M059J (cell line): ENCODE results near the gene ZNF804B. TPM values are rescaled to one million over a fixed set of nuclear protein-coding genes. Genes with fewer than 3 reads are reported as not detected.

ENCODE experiments used
- DNase-seq: peaks from one replicate; pipeline ENCODE4 v3.0.0-alpha.2; 2012; ENCODE audit warnings: low read depth
- total RNA-seq: library from RNA; depleted of rRNA; stranded (reverse); fragments of >200 nt; shearing (Covaris generic); gene quantifications from 2 replicates; pipeline ENCODE4 v1.2.3, GENCODE V29; 2014; rRNA removed

The ZNF804B gene
- total RNA-seq, 1 experiment from 2014 or later = not detected

DNA sequence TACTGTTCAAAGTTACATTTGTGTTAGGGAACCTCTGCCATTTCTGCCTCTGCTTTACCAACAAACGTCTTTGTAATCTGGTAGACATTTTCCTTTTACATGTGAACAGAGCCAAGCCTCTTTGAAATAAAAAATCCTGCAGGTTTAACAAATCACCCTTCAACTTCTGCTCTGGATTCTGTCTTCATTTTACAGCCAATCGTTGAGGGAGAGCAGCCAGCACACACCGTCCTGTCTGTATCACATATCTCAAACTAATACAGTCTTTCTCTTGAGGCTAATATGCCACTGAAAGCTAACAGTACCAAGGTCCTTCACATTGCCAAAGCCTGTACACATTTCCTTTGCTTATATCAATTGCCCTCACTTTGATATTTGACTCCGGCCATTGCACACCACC is 504.6 kb downstream of the ZNF804B start:
- DNase-seq = no peak

DNA sequence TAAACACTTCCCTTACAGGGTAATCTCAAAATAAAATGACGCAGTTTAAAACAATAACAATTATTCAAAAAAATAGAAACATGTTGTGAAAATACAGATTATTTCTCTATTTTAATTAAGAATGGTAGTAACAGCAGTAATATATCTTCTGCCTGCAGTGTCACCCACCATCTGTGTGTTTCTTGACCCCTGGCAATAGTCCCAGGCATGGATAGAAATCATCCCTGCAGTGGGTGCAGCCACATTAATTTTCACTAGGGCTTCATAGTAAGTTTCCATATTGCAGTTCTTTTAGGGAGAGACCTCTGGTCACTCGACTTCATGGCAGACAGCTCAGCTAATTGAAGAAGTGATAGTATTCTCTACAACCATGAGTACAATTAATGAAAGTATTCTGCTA is 506.1 kb downstream of the ZNF804B start:
- no peak for DNase-seq

DNA sequence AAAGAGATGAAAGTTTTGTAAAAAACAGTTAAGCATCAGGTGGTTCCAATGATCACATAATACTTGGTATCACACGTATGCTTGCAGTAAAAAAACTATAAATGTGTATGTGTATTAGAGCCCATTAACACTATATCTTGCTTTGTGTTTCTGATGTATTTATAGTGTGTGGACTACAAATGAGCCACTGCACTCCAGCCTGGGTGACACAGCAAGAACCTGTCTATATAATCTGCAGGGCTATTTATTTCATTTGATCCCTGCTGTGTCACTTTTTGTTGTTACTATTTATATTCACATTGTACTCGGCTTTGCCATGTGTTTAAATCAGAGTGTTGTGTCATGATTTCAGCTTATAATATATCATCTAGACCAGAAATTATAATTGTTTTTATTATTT is 523.8 kb downstream of the ZNF804B start:
- DNase-seq = no peak

DNA sequence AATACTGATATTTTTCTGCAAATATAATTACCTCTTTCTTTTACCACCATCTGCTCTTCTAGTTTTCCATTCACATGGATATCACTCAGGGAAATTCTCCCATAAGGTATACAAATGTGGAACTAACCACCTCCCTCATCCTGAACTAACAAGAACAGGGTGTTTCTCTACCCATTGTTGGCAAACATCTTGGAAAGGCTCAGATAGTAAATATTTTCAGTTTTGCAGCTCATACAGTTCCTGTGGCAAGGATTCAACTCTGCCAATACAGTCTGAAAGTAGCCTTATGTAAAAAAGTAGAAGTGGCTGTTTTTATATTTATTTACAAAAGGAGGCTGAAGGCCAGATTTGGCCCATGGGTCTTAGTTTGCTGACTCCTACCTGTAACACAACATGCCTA is 549.0 kb downstream of the ZNF804B start:
- DNase-seq = no peak

DNA sequence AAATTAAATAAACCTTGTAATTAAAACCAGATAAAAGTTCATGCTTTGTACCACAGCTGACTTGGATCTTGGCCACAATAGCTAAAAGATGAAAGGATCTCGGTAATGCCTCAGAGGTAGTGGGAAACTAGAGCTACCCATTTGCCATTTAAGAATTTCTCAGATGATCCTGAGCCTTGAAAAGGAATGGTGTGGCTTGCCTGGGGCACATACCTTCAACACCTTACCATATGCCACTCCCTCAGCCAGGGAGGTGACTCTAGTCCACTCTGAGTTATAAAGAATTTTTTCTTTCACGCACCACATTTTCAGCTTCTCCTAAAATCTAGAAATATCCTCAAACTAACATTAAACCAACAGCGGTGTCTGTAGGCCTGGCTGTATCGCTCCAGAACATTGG is 552.4 kb downstream of the ZNF804B start:
- no peak for DNase-seq

DNA sequence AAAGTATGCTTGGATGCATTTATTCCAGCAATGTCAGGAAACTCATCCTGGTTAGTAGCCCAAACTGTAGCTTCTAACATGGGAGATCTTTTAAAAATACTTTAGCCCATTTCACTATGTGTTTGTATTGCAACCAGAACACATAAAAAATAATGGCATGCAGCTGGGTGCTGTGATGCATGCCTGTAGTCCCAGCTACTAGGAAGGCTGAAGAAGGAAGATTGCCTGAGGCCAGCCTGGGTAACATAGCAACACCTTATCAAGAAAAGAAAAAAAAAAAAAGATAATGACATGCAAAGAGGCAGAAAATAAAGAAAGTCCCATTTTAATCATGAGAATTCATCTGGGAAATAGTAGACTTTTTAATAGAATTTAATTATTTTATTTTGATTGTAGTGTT is 553.1 kb downstream of the ZNF804B start:
- DNase-seq = no peak

DNA sequence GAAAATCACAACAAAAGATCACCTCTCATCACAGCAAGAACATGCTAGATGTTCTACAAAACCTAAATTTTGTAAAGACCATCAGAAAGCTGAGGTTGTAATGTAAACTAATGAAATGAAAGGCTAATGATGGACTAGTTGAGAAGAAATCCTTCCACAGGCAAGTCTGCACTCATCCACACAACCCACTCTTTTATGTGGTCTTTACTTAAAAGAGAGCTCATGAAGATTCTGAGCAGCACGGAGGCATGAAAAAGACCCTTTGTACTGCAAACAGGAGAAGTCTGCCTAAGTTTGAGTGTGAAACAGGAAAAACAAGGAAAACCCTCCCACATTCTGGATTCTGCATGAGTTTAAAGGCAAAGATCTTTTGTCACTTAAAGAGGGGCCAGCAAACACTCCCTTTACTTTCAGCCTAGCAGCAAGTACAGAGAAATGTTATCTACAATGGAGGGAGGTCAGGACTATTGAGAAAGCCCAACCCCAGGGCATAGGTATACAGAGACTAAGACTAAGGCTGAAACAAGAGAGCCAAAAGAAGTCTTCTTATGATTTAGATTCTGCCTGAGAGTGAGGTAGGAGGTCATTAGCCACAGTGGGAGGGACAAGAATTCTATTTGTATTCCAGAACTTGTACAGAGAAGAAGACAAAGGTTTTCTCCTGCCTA is 557.2 kb downstream of the ZNF804B start:
- no peak for DNase-seq

DNA sequence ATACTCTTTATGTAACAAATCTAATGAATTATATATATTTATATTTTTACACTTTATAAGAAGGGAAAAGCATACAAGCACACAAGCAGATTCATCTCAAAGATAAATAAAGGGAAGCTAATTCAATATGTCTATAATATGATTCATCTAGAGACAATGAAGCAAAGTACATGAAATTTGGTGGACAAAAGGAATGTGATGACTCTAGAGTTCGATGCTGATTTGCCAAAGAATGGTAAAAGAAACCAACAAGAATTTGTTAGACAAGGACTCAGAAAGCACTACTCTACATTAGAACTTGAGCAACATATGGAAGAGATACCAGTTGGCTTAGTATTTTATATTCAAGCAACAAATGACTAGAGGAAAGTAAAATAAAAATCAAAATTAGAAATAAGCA is 572.5 kb downstream of the ZNF804B start:
- no peak for DNase-seq

DNA sequence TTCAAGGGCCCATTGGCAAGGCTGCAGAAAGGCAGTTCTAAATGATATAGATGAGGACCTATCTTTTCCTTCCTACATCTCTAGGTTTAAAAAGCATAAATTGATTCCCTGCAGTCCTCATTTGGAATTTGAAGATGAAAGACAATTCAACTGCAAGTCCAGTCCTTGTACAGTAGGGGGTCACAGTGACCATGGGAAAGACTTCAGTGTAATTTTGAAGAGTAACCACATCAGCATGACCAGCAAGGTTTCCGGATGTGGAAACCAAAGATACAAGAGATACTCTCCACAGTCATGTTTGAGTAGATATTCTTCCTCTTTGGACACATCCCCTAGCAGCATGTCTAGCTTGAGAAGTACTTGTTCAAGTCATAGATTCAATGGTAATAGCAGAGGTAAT is 575.3 kb downstream of the ZNF804B start:
- DNase-seq = no peak

DNA sequence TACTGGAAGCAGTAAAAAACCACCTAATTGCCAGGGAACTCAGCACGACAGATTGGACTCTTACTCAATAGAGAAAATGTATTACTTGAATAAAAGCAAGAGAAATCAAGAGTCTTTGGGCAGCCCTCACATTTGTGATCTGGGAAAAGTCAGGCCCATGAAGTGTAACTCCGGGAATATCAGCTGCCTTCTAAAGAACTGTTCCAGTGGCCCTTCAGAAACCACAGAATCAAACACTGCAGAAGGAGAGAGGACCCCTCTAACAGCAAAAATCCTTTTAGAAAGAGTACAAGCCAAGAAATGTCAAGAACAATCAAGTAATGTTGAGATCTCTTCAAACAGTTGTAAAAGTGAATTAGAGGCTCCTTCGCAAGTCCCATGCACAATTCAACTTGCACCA is 576.0 kb downstream of the ZNF804B start:
- DNase-seq = no peak

DNA sequence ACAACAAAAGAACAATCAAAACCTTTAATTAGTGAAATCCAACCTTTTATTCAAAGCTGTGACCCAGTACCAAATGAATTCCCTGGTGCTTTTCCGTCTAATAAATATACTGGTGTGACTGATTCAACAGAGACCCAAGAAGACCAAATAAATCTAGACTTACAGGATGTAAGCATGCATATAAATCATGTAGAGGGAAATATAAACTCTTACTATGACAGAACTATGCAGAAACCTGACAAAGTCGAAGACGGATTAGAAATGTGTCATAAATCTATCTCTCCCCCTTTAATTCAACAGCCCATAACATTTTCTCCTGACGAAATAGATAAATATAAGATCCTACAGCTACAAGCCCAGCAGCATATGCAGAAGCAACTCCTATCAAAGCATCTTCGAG is 576.6 kb downstream of the ZNF804B start:
- DNase-seq = no peak

DNA sequence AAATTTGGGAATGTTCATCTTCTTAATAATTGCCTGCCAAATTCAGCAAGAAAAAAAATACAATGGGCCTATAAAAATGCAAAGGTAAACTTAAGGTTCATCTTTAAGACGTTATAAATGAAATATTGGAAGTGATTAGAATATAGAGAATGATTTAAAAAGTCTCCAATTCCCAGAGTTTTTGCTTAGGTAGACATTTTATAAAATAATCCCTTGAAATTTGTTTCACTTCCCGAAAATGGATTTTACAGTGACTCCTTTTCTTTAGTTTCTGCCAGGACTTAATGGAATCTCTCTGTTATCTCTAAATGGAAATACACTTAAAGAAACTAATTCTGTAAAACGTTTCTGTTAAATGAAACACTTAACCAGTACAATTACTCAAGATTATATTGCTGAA is 580.2 kb downstream of the ZNF804B start:
- DNase-seq = no peak

DNA sequence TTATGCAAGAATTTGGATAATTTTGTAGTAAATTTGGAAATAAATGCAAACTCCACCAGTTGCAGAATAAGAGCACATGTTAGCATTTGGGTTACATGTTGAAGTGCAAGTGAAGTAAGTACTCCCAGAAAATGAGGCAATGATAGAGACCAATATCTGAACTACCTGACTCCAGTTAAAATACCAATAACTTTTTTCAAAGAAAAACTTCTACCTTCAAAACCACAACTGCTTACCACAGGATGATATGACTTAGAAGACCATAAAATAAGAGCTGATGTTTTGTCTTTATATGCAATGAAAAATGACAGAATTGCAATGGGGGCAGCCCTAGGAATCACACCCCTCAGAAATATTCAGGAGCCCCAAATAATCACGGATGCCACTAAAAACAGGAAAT is 597.6 kb downstream of the ZNF804B start:
- DNase-seq = no peak

DNA sequence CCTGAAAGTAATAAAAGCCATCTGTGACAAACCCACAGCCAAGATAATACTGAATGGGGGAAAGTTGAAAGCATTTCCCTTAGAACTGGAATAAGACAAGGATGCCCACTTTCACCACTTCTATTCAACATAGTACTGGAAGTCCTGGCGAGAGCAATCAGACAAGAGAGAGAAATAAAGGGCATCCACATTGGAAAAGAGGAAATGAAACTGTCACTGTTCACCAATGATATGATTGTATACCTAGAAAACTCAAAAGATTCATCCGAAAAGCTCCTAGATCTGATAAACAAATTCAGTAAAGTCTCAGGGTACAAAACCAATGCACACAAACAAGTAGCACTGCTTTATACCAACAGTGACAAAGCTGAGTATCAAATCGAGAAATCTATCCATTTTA is 617.7 kb downstream of the ZNF804B start:
- no peak for DNase-seq

DNA sequence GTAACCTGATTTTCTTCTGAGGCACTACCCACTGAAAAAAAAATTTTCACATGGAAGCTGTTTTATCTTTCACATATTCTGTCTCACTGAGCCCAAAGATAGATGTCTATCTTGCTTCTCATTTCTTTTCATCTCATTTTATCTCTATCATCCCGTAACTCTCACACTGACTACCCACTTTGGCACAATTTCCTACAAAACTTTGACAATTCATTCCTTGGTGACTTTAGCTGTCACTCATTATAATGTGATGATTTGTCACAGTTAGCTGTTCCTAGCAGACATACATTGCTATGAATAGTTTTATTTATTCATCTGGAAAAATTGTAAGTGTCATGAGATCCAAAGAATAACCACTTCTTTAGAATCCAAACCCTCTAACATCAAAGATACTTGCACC is 625.9 kb downstream of the ZNF804B start:
- DNase-seq = no peak

Other genes starting within 250 kb of the ZNF804B start
- gene TEX47, start 36.0 kb downstream of the ZNF804B start, total RNA-seq = not detected in 2 replicates